ENCODE results near the gene RAF1. TPM values are rescaled to one million over a fixed set of nuclear protein-coding genes. Genes with fewer than 3 reads are reported as not detected.

The RAF1 gene
- total RNA-seq, 1 donor from 2014 or later: 115 TPM

GRCh38 chr3:12608376-12608775 lies 55.5 kb downstream of the RAF1 start:
- TF ChIP-seq EZH2 (IDR thresholded peaks at IDR 0.05) (no peak), CTCF (IDR thresholded peaks at IDR 0.05) (no peak), EZH2phosphoT487 (IDR thresholded peaks at IDR 0.05) (no peak)
- peaks cover 23% of the 10 kb centered on the region for H3K36me3 ChIP-seq

GRCh38 chr3:12603969-12604368 lies 59.9 kb downstream of the RAF1 start:
- Histone ChIP-seq H3K4me2 (no peak overlapping the region), H3K4me3 (no peak overlapping the region), H2AFZ (replicated peaks) (no peak overlapping the region), H3K79me2 (ENCODE audit: low read depth) (peaks cover 5% of the 10 kb centered on the region), H3K36me3 (peaks cover 41% of the 10 kb centered on the region), H3K27me3 (no peaks in the 10 kb centered on the region), H3K4me1 (no peaks in the 10 kb centered on the region), H3K9me3 (ENCODE audit: low read depth) (no peaks in the 10 kb centered on the region), H3K9ac (no peak overlapping the region), H3K27ac (no peak overlapping the region), H4K20me1 (ENCODE audit: low read depth) (peaks cover 17% of the 10 kb centered on the region), H3F3A (ENCODE audit: low read depth) (no peaks in the 10 kb centered on the region)
- Mint-ChIP-seq H3K4me1 (no peaks in the 10 kb centered on the region), H3K36me3 (peaks cover 30% of the 10 kb centered on the region), H3K27ac (no peak overlapping the region), H3K4me3 (no peak overlapping the region), H3K27me3 (ENCODE audit: insufficient read depth, low read depth) (peaks cover 3% of the 10 kb centered on the region), H3K9me3 (no peaks in the 10 kb centered on the region)
- DNase-seq (ENCODE audit: low spot score): no peak
- no peak for TF ChIP-seq CTCF (IDR thresholded peaks at IDR 0.05)
- no peak for TF ChIP-seq EZH2 (IDR thresholded peaks at IDR 0.05)
- no peak for TF ChIP-seq EZH2phosphoT487 (IDR thresholded peaks at IDR 0.05)

More at GRCh38 chr3:12608376-12608775, 55.5 kb downstream of the RAF1 start:
- Histone ChIP-seq H3K79me2 (ENCODE audit: low read depth) (peaks cover 35% of the 10 kb centered on the region), H3K27ac (no peak overlapping the region), H4K20me1 (ENCODE audit: low read depth) (peaks cover 31% of the 10 kb centered on the region), H3K9me3 (ENCODE audit: low read depth) (no peaks in the 10 kb centered on the region), H3K9ac (no peak overlapping the region), H2AFZ (replicated peaks) (no peak overlapping the region), H3F3A (ENCODE audit: low read depth) (no peaks in the 10 kb centered on the region), H3K4me3 (no peak overlapping the region), H3K27me3 (no peaks in the 10 kb centered on the region), H3K4me1 (no peaks in the 10 kb centered on the region), H3K4me2 (no peak overlapping the region)
- DNase-seq (ENCODE audit: low spot score): no peak
- no peak overlapping the region for H3K27ac Mint-ChIP-seq
- no peaks in the 10 kb centered on the region for H3K4me1 Mint-ChIP-seq
- H3K36me3 Mint-ChIP-seq: peaks cover 25% of the 10 kb centered on the region
- no peak overlapping the region for H3K4me3 Mint-ChIP-seq
- H3K9me3 Mint-ChIP-seq: no peaks in the 10 kb centered on the region
- H3K27me3 Mint-ChIP-seq (ENCODE audit: insufficient read depth, low read depth): peaks cover 3% of the 10 kb centered on the region

- Mint-ChIP-seq H3K4me3 (no peak overlapping the region), H3K4me1 (no peaks in the 10 kb centered on the region), H3K27me3 (ENCODE audit: insufficient read depth, low read depth) (peaks cover 3% of the 10 kb centered on the region), H3K9me3 (no peaks in the 10 kb centered on the region), H3K27ac (no peak overlapping the region), H3K36me3 (peaks cover 28% of the 10 kb centered on the region)
- no peak for TF ChIP-seq EZH2phosphoT487 (IDR thresholded peaks at IDR 0.05)
- no peak for TF ChIP-seq EZH2 (IDR thresholded peaks at IDR 0.05)
- no peak for TF ChIP-seq CTCF (IDR thresholded peaks at IDR 0.05)
- Histone ChIP-seq H3K27ac (no peak overlapping the region), H2AFZ (replicated peaks) (no peak overlapping the region), H3K4me2 (no peak overlapping the region), H3K79me2 (ENCODE audit: low read depth) (peaks cover 5% of the 10 kb centered on the region), H3K4me3 (no peak overlapping the region), H3K36me3 (peaks cover 38% of the 10 kb centered on the region), H4K20me1 (ENCODE audit: low read depth) (peaks cover 17% of the 10 kb centered on the region), H3K4me1 (no peaks in the 10 kb centered on the region), H3K9me3 (ENCODE audit: low read depth) (no peaks in the 10 kb centered on the region), H3K9ac (no peak overlapping the region), H3F3A (ENCODE audit: low read depth) (no peaks in the 10 kb centered on the region), H3K27me3 (no peaks in the 10 kb centered on the region)
- DNase-seq (ENCODE audit: low spot score): no peak
Observed at GRCh38 chr3:12601072-12601471, 62.8 kb downstream of the RAF1 start.

All from neural progenitor cell (in vitro differentiated cells).